Liver (tissue), 9 donors: ENCODE results near the gene HOXC10. TPM values are rescaled to one million over a fixed set of nuclear protein-coding genes. Genes with fewer than 3 reads are reported as not detected.

ENCODE experiments used
- DNase-seq: peaks from one replicate; pipeline ENCODE4 v3.0.0-alpha.2; 2017; ENCODE audit warnings: low spot score
- H3K27ac ChIP-seq, 2 donors: one replicate each; pipeline ENCODE4 v1.7.0; 2013; ENCODE audit warnings: inconsistent platforms in 2 of 2, low read length in 2 of 2, control low read depth in 1 of 2, low read depth in 1 of 2, mild to moderate bottlenecking in 1 of 2
- H3K27me3 ChIP-seq, 4 donors: one replicate each; pipeline versions ENCODE4 v1.6.1 to v1.7.0; 2013; ENCODE audit warnings: low read length in 3 of 4, inconsistent platforms in 1 of 4, mild to moderate bottlenecking in 1 of 4, moderate library complexity in 1 of 4; ENCODE audit not compliant: control insufficient read depth in 4 of 4, insufficient read depth in 4 of 4
- H3K36me3 ChIP-seq, 4 donors: one replicate each; pipeline versions ENCODE4 v1.6.1 to v1.7.0; 2013; ENCODE audit warnings: low read length in 3 of 4, mild to moderate bottlenecking in 3 of 4, low read depth in 1 of 4, moderate library complexity in 1 of 4; ENCODE audit not compliant: control insufficient read depth in 4 of 4, insufficient read depth in 3 of 4
- H3K4me1 ChIP-seq, 4 donors: one replicate each; pipeline versions ENCODE4 v1.6.1 to v1.7.0; 2013; ENCODE audit warnings: low read length in 3 of 4, mild to moderate bottlenecking in 3 of 4, moderate library complexity in 1 of 4; ENCODE audit not compliant: control insufficient read depth in 4 of 4, insufficient read depth in 4 of 4
- H3K4me3 ChIP-seq, 3 donors: one replicate each; pipeline versions ENCODE4 v1.6.1 to v1.7.0; 2013; ENCODE audit warnings: low read length in 3 of 3, control low read depth in 1 of 3, low read depth in 1 of 3, mild to moderate bottlenecking in 1 of 3
- H3K9ac ChIP-seq, 2 donors: one replicate each; pipeline ENCODE4 v1.7.0; 2013; ENCODE audit warnings: low read length in 2 of 2, mild to moderate bottlenecking in 2 of 2, moderate library complexity in 2 of 2, control low read depth in 1 of 2, low read depth in 1 of 2
- H3K9me3 ChIP-seq, 4 donors: one replicate each; pipeline versions ENCODE4 v1.6.1 to v1.7.0; 2013; ENCODE audit warnings: low read length in 3 of 4; ENCODE audit not compliant: control insufficient read depth in 4 of 4
- EGR1 ChIP-seq, 2 donors: IDR thresholded peaks; 2 replicates each; pipeline ENCODE4 v1.6.1; 2016 to 2018; ENCODE audit warnings: antibody characterized with exemption in 2 of 2, low read depth in 2 of 2
- FOXA1 ChIP-seq: IDR thresholded peaks from 2 replicates; pipeline ENCODE4 v1.6.1; 2016; ENCODE audit warnings: antibody characterized with exemption
- FOXA2 ChIP-seq: IDR thresholded peaks from 2 replicates; pipeline ENCODE4 v1.6.1; 2016; ENCODE audit warnings: antibody characterized with exemption
- GABPA ChIP-seq, 2 donors: IDR thresholded peaks in 1 of 2; conservative IDR thresholded peaks in 1 of 2; 2 replicates each; pipeline ENCODE4 v1.6.1; 2016; ENCODE audit warnings: antibody characterized with exemption in 2 of 2, mild to moderate bottlenecking in 1 of 2, moderate library complexity in 1 of 2
- HNF4G ChIP-seq: IDR thresholded peaks from 2 replicates; pipeline ENCODE4 v1.6.1; 2016; ENCODE audit warnings: antibody characterized with exemption
- JUND ChIP-seq, 2 donors: IDR thresholded peaks; 2 replicates each; pipeline ENCODE4 v1.6.1; 2016; ENCODE audit warnings: antibody characterized with exemption in 2 of 2
- RXRA ChIP-seq, 2 donors: IDR thresholded peaks; 2 replicates each; pipeline ENCODE4 v1.6.1; 2017 to 2018; ENCODE audit warnings: antibody characterized with exemption in 2 of 2, mild to moderate bottlenecking in 1 of 2
- SP1 ChIP-seq: IDR thresholded peaks from 2 replicates; pipeline ENCODE4 v1.6.1; 2018; ENCODE audit warnings: antibody characterized with exemption, mild to moderate bottlenecking
- TAF1 ChIP-seq: conservative IDR thresholded peaks from 2 replicates; pipeline ENCODE4 v1.6.1; 2016; ENCODE audit warnings: antibody characterized with exemption, mild to moderate bottlenecking
- YY1 ChIP-seq: IDR thresholded peaks from 2 replicates; pipeline ENCODE4 v1.6.1; 2016; ENCODE audit warnings: antibody characterized with exemption, mild to moderate bottlenecking
- WGBS: extraction: QIAGEN DNeasy Blood & Tissue Kit; methylation state at CpG from one replicate; pipeline ENCODE4 v1.1.7; 2013; 5-methylcytosine and 5-hydroxymethylcytosine counted together
- polyA plus RNA-seq, 2 donors: library from polyadenylated mRNA; stranded (reverse) in 1 of 2; unstranded in 1 of 2; fragments of 200-250 nt in 1 of 2; fragments of >200 nt in 1 of 2; fragmentation: Nextera tagmentation in 1 of 2; extraction: Ambion mirVana in 1 of 2; gene quantifications; one replicate each; pipeline versions ENCODE4 v1.2.1 to v1.2.3, GENCODE V29; 2013 to 2015
- total RNA-seq, 2 donors: library from RNA; depleted of rRNA; stranded (reverse); fragments of >200 nt; gene quantifications; one replicate each; pipeline ENCODE4 v1.2.3, GENCODE V29; 2014
- TF ChIP-seq, protein P1 (sequence below): IDR thresholded peaks from 2 replicates; pipeline ENCODE4 v1.6.1; 2016; ENCODE audit warnings: antibody characterized with exemption
- TF ChIP-seq, protein P2 (sequence below): IDR thresholded peaks from 2 replicates; pipeline ENCODE4 v1.6.1; 2016; ENCODE audit warnings: antibody characterized with exemption
- TF ChIP-seq, protein P3 (sequence below): IDR thresholded peaks from 2 replicates; pipeline ENCODE4 v1.6.1; 2016; ENCODE audit warnings: antibody characterized with exemption, mild to moderate bottlenecking
- TF ChIP-seq, protein P4 (sequence below): fragments of 150-350 bp; IDR thresholded peaks from 2 replicates; pipeline ENCODE4 v1.5.1; 2017; ENCODE audit warnings: improper control_type of control experiment, low read depth, low read length; ENCODE audit not compliant: missing input control
- TF ChIP-seq, protein P5 (sequence below): IDR thresholded peaks from 2 replicates; pipeline ENCODE4 v1.6.1; 2016; ENCODE audit warnings: antibody characterized with exemption
- donor health status: healthy.
- donor health status: healthy.
- donor health status: healthy.
- donor health status: healthy.
- donor health status: healthy.

Gene HOXC10
- total and polyA plus RNA-seq, 4 donors = not detected

DNA sequence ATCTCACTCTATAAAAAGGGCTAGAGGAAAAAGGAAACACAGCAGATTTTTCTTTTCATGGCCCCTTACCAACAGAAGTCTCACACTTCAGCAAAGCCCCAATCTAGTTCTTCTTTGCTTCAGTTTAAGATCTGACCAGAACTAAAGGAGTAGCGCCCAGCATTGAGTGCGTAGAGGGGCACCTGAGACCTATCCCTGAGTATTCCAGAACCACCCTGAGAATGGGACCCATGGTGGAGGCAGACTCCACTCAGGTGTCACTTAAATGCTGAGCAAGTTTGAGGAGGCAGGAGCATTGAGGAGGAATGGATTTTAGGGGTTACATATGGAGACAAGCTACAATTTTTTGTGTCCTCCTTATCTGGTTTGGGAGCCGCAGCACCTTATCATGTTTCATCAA lies 13.8 kb upstream of the HOXC10 start:
- DNase-seq = no peak
- Histone ChIP-seq H3K27ac (no peak overlapping the region), H3K36me3 (no peaks in the 10 kb centered on the region), H3K4me1 (peaks cover 0 to 16% (median 5%) of the 10 kb centered on the region in 4 donors), H3K9me3 (no peaks in the 10 kb centered on the region), H3K4me3 (no peak overlapping the region), H3K27me3 (peaks cover 3 to 59% (median 39%) of the 10 kb centered on the region in 4 donors), H3K9ac (no peak overlapping the region)
- no peak for TF ChIP-seq JUND (IDR thresholded peaks at IDR 0.05)
- no peak for TF ChIP-seq EGR1 (IDR thresholded peaks at IDR 0.05; ENCODE audit: low read depth in 2 of 2)
- TF ChIP-seq FOXA2 = no peak
- TF ChIP-seq, protein P1, sequence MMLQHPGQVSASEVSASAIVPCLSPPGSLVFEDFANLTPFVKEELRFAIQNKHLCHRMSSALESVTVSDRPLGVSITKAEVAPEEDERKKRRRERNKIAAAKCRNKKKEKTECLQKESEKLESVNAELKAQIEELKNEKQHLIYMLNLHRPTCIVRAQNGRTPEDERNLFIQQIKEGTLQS = no peak
- 60% methylated on average over 3 of the region's 3 CpGs for WGBS

DNA sequence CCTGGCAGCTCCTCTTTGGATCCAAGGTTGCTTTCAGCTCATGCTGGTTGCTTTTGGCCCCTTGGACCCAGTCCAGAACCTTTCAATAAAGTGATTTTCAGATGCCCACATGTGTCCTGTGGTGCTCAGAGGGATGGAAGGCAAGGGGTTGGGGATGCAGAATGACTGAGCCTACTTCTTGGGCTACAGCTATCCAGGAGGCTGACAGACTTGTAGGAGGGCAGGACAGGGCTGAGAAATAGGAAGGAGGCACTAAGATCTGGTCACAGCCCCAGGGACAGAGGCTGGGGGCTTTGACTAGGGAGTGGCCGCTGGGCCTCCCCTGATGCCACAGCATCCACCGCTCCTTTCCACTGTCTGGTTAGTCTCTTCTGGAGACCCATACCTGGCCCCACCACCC lies 13.3 kb upstream of the HOXC10 start:
- no peaks in the 10 kb centered on the region for H3K36me3 ChIP-seq
- no peak overlapping the region for H3K9ac ChIP-seq
- no peaks in the 10 kb centered on the region for H3K9me3 ChIP-seq
- no peak for DNase-seq
- H3K27me3 ChIP-seq = peaks cover 5 to 58% (median 38%) of the 10 kb centered on the region in 4 donors
- 47% methylated on average over 2 of the region's 2 CpGs for WGBS
- peaks cover 0 to 11% (median 5%) of the 10 kb centered on the region in 4 donors for H3K4me1 ChIP-seq
- H3K4me3 ChIP-seq = no peak overlapping the region
- TF ChIP-seq, protein P2, sequence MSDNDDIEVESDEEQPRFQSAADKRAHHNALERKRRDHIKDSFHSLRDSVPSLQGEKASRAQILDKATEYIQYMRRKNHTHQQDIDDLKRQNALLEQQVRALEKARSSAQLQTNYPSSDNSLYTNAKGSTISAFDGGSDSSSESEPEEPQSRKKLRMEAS = no peak
- TF ChIP-seq YY1 (no peak), JUND (IDR thresholded peaks at IDR 0.05) (no peak), RXRA (IDR thresholded peaks at IDR 0.05) (no peak), FOXA1 (no peak), GABPA (IDR thresholded peaks at IDR 0.05 in 1 of 2, conservative IDR thresholded peaks at IDR 0.05 in 1 of 2) (no peak), FOXA2 (no peak), TAF1 (no peak), SP1 (no peak), EGR1 (IDR thresholded peaks at IDR 0.05; ENCODE audit: low read depth in 2 of 2) (no peak), HNF4G (no peak)
- TF ChIP-seq, protein P3, sequence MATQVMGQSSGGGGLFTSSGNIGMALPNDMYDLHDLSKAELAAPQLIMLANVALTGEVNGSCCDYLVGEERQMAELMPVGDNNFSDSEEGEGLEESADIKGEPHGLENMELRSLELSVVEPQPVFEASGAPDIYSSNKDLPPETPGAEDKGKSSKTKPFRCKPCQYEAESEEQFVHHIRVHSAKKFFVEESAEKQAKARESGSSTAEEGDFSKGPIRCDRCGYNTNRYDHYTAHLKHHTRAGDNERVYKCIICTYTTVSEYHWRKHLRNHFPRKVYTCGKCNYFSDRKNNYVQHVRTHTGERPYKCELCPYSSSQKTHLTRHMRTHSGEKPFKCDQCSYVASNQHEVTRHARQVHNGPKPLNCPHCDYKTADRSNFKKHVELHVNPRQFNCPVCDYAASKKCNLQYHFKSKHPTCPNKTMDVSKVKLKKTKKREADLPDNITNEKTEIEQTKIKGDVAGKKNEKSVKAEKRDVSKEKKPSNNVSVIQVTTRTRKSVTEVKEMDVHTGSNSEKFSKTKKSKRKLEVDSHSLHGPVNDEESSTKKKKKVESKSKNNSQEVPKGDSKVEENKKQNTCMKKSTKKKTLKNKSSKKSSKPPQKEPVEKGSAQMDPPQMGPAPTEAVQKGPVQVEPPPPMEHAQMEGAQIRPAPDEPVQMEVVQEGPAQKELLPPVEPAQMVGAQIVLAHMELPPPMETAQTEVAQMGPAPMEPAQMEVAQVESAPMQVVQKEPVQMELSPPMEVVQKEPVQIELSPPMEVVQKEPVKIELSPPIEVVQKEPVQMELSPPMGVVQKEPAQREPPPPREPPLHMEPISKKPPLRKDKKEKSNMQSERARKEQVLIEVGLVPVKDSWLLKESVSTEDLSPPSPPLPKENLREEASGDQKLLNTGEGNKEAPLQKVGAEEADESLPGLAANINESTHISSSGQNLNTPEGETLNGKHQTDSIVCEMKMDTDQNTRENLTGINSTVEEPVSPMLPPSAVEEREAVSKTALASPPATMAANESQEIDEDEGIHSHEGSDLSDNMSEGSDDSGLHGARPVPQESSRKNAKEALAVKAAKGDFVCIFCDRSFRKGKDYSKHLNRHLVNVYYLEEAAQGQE = no peak
- TF ChIP-seq, protein P4, sequence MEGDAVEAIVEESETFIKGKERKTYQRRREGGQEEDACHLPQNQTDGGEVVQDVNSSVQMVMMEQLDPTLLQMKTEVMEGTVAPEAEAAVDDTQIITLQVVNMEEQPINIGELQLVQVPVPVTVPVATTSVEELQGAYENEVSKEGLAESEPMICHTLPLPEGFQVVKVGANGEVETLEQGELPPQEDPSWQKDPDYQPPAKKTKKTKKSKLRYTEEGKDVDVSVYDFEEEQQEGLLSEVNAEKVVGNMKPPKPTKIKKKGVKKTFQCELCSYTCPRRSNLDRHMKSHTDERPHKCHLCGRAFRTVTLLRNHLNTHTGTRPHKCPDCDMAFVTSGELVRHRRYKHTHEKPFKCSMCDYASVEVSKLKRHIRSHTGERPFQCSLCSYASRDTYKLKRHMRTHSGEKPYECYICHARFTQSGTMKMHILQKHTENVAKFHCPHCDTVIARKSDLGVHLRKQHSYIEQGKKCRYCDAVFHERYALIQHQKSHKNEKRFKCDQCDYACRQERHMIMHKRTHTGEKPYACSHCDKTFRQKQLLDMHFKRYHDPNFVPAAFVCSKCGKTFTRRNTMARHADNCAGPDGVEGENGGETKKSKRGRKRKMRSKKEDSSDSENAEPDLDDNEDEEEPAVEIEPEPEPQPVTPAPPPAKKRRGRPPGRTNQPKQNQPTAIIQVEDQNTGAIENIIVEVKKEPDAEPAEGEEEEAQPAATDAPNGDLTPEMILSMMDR = no peak
- TF ChIP-seq, protein P1 = no peak
- TF ChIP-seq, protein P5, sequence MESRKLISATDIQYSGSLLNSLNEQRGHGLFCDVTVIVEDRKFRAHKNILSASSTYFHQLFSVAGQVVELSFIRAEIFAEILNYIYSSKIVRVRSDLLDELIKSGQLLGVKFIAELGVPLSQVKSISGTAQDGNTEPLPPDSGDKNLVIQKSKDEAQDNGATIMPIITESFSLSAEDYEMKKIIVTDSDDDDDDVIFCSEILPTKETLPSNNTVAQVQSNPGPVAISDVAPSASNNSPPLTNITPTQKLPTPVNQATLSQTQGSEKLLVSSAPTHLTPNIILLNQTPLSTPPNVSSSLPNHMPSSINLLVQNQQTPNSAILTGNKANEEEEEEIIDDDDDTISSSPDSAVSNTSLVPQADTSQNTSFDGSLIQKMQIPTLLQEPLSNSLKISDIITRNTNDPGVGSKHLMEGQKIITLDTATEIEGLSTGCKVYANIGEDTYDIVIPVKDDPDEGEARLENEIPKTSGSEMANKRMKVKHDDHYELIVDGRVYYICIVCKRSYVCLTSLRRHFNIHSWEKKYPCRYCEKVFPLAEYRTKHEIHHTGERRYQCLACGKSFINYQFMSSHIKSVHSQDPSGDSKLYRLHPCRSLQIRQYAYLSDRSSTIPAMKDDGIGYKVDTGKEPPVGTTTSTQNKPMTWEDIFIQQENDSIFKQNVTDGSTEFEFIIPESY = no peak
- no peak overlapping the region for H3K27ac ChIP-seq
